Endothelial cell (in vitro differentiated cells): ENCODE measurements around the gene RAPGEF1. TPM values are rescaled to one million over a fixed set of nuclear protein-coding genes. Genes with fewer than 3 reads are reported as not detected.

Experiments used
- DNase-seq: peaks from one replicate; pipeline ENCODE4 v3.0.0; 2021; ENCODE audit warnings: low spot score
- H3K27ac Mint-ChIP-seq: one replicate; pipeline ENCODE4 v1.8.0; 2021; ENCODE audit warnings: mixed read lengths, inconsistent platforms; ENCODE audit not compliant: unreplicated experiment
- H3K27me3 Mint-ChIP-seq: one replicate; pipeline ENCODE4 v1.8.0; 2021; ENCODE audit warnings: mild to moderate bottlenecking, moderate library complexity, mixed read lengths, inconsistent platforms; ENCODE audit not compliant: unreplicated experiment
- H3K36me3 Mint-ChIP-seq: one replicate; pipeline ENCODE4 v1.8.0; 2021; ENCODE audit warnings: mild to moderate bottlenecking, low read depth, mixed read lengths, inconsistent platforms; ENCODE audit not compliant: unreplicated experiment
- H3K4me1 Mint-ChIP-seq: one replicate; pipeline ENCODE4 v1.8.0; 2021; ENCODE audit warnings: mild to moderate bottlenecking, mixed read lengths, inconsistent platforms; ENCODE audit not compliant: unreplicated experiment
- H3K4me3 Mint-ChIP-seq: one replicate; pipeline ENCODE4 v1.8.0; 2021; ENCODE audit warnings: mild to moderate bottlenecking, mixed read lengths, inconsistent platforms; ENCODE audit not compliant: unreplicated experiment
- H3K9me3 Mint-ChIP-seq: one replicate; pipeline ENCODE4 v1.8.0; 2021; ENCODE audit warnings: mixed read lengths, inconsistent platforms; ENCODE audit not compliant: unreplicated experiment
- CTCF ChIP-seq: fragments of 200-600 bp; sonication (generic); IDR thresholded peaks from one replicate; pipeline ENCODE4 v1.5.0; 2021; ENCODE audit warnings: antibody characterized with exemption; ENCODE audit not compliant: unreplicated experiment
- total RNA-seq: library from RNA; stranded (reverse); fragmentation: NEBNext Ultra II Directional; extraction: Animal tissue kit (Norgen Biotek cat#: 25700); gene quantifications from one replicate; pipeline ENCODE4 v1.2.1, GENCODE V29; 2021; ENCODE audit not compliant: unreplicated experiment

The RAPGEF1 gene
- total RNA-seq, 1 donor from 2014 or later: 226 TPM

GRCh38 chr9:131678499-131679111 lies 61.3 kb downstream of the RAPGEF1 start:
- DNase-seq: no peak
- Mint-ChIP-seq H3K27ac (no peak overlapping the region), H3K36me3 (peaks cover 10% of the 10 kb centered on the region), H3K9me3 (no peaks in the 10 kb centered on the region), H3K4me1 (peaks cover 93% of the 10 kb centered on the region), H3K27me3 (peaks cover 8% of the 10 kb centered on the region), H3K4me3 (peak overlapping the region; percentile 27)
- no peak for TF ChIP-seq CTCF

- H3K27ac Mint-ChIP-seq: peak overlapping the region; percentile 86
- no peak for DNase-seq
- H3K4me1 Mint-ChIP-seq: peaks cover 85% of the 10 kb centered on the region
- H3K27me3 Mint-ChIP-seq: peaks cover 8% of the 10 kb centered on the region
- peaks cover 10% of the 10 kb centered on the region for H3K36me3 Mint-ChIP-seq
- no peaks in the 10 kb centered on the region for H3K9me3 Mint-ChIP-seq
- no peak overlapping the region for H3K4me3 Mint-ChIP-seq
- no peak for TF ChIP-seq CTCF
Observed at GRCh38 chr9:131677444-131678180, 62.3 kb downstream of the RAPGEF1 start.

GRCh38 chr9:131677049-131677443 lies 62.8 kb downstream of the RAPGEF1 start:
- no peak overlapping the region for H3K4me3 Mint-ChIP-seq
- H3K27me3 Mint-ChIP-seq: peaks cover 4% of the 10 kb centered on the region
- no peak for DNase-seq

GRCh38 chr9:131676431-131676972 lies 63.4 kb downstream of the RAPGEF1 start:
- H3K4me1 Mint-ChIP-seq: peaks cover 84% of the 10 kb centered on the region
- peak overlapping the region; percentile 43 for H3K27ac Mint-ChIP-seq
- peaks cover 10% of the 10 kb centered on the region for H3K36me3 Mint-ChIP-seq
- DNase-seq: no peak
- no peaks in the 10 kb centered on the region for H3K9me3 Mint-ChIP-seq
- peaks cover 4% of the 10 kb centered on the region for H3K27me3 Mint-ChIP-seq
- H3K4me3 Mint-ChIP-seq: no peak overlapping the region
- TF ChIP-seq CTCF: no peak

More at GRCh38 chr9:131677049-131677443, 62.8 kb downstream of the RAPGEF1 start:
- Mint-ChIP-seq H3K9me3 (no peaks in the 10 kb centered on the region), H3K27ac (peak overlapping the region; percentile 86), H3K4me1 (peaks cover 84% of the 10 kb centered on the region), H3K36me3 (peaks cover 10% of the 10 kb centered on the region)
- no peak for TF ChIP-seq CTCF
